Cardiac ventricle fibroblast (primary cell): Measurements from ENCODE around the gene GPM6B. TPM values are rescaled to one million over a fixed set of nuclear protein-coding genes. Genes with fewer than 3 reads are reported as not detected.

Experiments used
- total RNA-seq: library from RNA; depleted of rRNA; stranded (reverse); fragments of >200 nt; gene quantifications from 2 replicates; pipeline ENCODE4 v1.2.3, GENCODE V29; 2015

Gene GPM6B, protein sequence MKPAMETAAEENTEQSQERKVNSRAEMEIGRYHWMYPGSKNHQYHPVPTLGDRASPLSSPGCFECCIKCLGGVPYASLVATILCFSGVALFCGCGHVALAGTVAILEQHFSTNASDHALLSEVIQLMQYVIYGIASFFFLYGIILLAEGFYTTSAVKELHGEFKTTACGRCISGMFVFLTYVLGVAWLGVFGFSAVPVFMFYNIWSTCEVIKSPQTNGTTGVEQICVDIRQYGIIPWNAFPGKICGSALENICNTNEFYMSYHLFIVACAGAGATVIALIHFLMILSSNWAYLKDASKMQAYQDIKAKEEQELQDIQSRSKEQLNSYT
- total RNA-seq = 14.8 and 23.0 TPM in 2 replicates

DNA sequence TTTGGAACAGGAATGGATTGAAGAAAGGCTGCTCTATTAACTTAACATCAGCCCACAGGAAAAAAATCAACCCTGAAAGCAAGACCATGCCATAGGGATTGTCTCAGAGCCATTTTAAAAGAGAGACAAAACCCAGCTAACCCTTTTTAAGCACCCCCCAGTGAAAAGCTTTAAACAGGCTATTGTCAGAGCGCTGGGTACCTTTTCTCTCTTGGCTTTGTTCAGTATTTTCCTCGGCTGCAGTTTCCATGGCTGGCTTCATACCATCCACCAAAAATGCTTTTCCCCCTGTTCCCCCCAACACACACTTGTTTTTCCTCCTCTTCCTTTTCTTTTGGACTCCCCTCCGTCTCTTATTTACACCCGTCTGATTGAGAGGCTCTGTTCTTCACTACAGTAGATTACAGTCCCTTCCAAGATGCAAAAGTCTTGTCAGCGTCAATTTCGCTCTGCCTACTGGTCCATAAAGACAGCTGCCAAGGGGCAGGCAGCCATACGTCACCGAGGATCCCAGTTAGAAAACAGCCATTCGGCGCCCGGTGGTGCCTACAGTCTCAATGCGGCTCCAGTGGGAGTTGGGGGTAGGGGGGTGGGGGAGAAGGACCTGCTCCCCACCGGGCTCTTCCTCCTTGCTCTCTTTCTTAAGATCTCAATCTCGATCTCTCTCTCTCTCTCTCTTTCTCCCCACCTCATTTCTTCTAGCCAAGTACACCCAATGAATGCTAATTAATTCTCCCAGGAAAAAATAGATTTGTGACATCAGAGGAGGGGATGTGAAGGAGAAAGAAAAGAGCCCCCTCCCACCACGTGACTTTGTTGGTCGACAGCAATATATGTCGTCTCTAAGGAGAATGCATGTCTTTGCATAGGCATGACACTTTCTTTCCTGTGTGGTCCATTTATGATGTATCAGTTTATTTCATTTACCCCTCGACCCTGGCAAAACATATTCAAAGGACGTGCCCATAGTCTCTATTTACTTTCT is at the start of gene GPM6B:
Gene GPM6B, minus strand, starts transcription at position 451 of the 985 bp plus-strand sequence. Its CDS starts 189 bp downstream, at position 262.

DNA sequence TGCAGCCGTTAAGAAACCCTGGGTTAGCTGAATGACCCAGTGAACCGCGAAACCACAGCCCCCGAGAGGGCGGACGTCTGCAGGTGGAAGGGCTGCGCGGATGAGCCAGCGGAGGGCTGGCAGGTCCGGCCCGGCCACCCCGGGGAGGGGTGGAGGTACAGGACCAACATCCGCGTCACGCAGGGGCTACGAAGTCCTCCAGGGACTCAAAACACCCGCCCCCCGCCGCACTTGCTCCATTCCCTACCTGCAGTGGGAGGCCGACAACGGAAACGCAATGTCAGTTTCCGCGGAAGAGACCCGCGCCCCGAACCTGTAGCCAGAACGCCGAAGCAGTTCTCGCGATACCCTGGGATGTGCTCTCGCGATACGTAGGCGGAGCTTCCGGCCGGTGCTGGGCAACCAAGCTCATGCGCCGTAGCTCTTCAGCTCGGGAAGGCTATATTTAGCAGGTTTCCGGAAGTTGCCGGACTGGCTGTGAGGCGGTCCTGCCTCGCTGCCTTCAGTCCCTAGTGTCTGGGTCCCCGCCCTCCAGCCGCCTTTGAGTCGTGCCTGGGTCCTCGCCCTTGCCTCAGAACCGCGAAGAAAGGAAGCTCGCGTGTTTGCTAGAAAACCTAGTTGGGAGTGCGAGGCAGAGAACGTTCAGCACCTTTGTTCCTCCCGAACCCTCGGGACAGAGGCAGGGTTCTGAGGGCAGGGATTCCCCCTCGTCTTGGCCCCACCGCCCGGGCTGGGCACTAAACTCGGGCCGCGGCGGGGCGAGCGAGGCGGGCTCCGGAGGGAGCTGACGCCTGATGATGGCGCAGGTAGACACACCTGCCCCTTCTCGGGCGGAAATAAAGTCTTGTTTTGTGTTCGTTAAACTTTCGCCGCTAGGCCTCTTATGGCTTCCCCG is 82.4 kb downstream of the GPM6B start, which contains the start of the genes OFD1 and TRAPPC2:
Gene OFD1, plus strand, starts transcription at position 471 of the 895 bp plus-strand sequence. Its CDS starts 324 bp downstream, at position 795.
Gene TRAPPC2, minus strand, starts transcription at position 343 of the 895 bp plus-strand sequence. CDS start 14,657 bp downstream, outside the sequence.

Other genes starting within 250 kb of the GPM6B start
- gene EGFL6, start 247.5 kb downstream of the GPM6B start, total RNA-seq = not detected in 2 replicates
- gene TCEANC, start 164.0 kb downstream of the GPM6B start, total RNA-seq = 1.8 and 1.9 TPM in 2 replicates
- 23.6 and 26.5 TPM in 2 replicates for gene RAB9A, start 128.0 kb downstream of the GPM6B start, total RNA-seq
- 5.0 and 6.1 TPM in 2 replicates for gene TRAPPC2, start 82.5 kb downstream of the GPM6B start, total RNA-seq
- 4.6 and 4.9 TPM in 2 replicates for gene OFD1, start 82.3 kb downstream of the GPM6B start, total RNA-seq
- gene GEMIN8, start 212.8 kb upstream of the GPM6B start, total RNA-seq = 29.6 and 38.7 TPM in 2 replicates